ENCODE results near the gene CSGALNACT2.

- TF ChIP-seq EZH2 (IDR thresholded peaks at IDR 0.05; ENCODE audit: insufficient read depth, poor library complexity, severe bottlenecking) = no peak
- no peak for TF ChIP-seq EZH2phosphoT487 (IDR thresholded peaks at IDR 0.05; ENCODE audit: insufficient read depth, low read depth)
Measured at GRCh38 chr10:43136995-43137716, 1.1 kb upstream of the CSGALNACT2 start.

All from GM23248 (cell line).